Measurements from ENCODE around the gene MAU2.
A peak's percentile ranks its signal among the peaks of the same experiment; 100 is the strongest.

The MAU2 gene, protein sequence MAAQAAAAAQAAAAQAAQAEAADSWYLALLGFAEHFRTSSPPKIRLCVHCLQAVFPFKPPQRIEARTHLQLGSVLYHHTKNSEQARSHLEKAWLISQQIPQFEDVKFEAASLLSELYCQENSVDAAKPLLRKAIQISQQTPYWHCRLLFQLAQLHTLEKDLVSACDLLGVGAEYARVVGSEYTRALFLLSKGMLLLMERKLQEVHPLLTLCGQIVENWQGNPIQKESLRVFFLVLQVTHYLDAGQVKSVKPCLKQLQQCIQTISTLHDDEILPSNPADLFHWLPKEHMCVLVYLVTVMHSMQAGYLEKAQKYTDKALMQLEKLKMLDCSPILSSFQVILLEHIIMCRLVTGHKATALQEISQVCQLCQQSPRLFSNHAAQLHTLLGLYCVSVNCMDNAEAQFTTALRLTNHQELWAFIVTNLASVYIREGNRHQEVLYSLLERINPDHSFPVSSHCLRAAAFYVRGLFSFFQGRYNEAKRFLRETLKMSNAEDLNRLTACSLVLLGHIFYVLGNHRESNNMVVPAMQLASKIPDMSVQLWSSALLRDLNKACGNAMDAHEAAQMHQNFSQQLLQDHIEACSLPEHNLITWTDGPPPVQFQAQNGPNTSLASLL

DNA sequence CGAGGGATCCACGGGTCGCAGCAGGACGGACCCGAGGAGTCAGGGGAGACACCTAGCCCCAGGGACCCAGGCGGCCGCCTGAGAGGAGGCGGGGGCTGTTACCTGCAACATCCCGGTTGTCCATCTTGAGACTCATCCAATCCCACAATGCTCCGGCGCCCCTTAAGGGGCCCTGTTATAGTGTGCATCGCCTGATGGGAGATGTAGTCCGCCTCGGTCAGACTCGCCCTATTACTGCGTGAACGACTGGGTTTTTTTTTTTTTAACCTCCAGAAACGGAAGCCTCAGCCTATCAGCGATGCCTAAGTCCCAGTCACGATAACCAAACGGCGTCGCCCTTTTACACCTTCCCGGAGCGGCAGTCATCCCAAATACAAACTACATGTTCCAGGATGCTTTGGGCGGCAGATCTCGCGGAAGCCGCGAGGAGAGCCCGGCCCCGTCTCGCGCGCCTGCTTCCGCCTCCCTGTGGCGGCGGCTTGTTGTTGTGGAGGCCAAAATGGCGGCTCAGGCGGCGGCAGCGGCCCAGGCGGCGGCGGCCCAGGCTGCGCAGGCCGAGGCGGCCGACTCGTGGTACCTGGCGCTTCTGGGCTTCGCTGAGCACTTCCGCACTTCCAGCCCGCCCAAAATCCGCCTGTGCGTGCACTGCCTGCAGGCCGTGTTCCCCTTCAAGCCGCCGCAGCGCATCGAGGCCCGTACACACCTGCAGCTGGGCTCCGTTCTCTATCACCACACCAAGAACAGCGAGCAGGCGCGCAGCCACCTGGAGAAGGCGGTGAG, at the start of gene MAU2, which contains the start of gene SUGP1:
MAU2 (plus strand) TSS at position 469 of the 780 bp plus-strand sequence; CDS start at position 500, 31 bp downstream.
SUGP1 (minus strand) TSS at position 149 of the 780 bp plus-strand sequence; CDS start at position 136, 13 bp downstream.
- peak; percentile 69 to 81 (median 77) for DNase-seq (ENCODE audit: low read depth in 2 of 3, low spot score in 2 of 3)

DNA sequence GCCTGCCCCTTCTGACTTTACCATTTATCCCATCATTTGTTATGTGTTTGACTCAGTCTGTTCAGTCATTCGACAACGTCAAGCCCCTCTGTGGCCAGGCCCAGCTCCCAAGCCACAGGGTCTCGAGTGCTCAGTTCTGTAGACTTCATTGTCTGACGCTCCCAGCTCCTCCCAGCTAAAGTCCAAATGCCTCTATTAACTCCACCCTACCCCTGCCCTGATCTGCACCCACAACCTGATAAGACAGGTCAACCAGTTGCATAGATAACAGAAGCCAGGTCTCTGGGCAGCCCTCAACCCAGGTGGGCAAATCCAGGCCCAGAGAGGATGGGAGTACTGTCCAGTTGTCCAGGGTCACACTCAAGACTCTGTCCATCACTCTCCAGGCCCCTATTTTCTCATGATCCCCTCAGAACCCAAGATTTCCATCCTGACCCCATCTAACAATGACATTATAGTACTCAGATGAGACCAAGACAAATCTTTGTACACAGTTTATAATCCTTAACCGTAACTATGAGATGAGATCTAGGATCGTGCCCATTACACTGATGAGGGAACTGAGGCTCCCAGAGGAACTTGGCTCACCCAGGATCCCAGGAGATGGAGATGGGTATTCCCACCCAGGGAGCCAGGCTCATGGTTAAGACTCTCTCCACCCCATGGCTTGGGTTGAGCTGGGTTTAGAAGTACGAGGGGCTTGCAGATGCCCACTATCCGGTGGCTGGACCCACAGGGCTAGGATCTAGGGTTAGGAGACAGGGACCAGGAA, 48.6 kb upstream of the MAU2 start:
- no peak for DNase-seq (ENCODE audit: low read depth in 2 of 3, low spot score in 2 of 3)

DNA sequence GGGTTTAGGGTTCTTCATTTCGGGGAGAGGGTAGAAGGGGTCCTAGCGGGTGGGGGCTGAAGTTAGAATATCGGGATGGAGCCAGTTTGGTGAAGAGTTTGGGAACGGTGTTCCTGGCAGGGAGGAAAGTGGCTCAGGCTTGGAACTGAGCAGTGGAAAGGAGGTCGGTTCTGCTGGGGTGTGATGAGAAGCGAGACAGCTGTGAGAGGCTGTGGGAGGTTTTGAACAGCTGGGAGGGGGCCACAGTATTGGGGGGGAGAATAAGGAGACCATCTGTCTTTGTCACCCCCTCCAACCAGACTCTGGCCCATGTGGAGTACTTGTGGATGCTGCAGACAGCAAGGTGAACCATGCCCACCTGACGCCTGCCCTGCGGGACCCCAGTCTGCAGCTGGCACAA, 46.5 kb upstream of the MAU2 start:
- DNase-seq (ENCODE audit: low read depth in 2 of 3, low spot score in 2 of 3) = no peak

DNA sequence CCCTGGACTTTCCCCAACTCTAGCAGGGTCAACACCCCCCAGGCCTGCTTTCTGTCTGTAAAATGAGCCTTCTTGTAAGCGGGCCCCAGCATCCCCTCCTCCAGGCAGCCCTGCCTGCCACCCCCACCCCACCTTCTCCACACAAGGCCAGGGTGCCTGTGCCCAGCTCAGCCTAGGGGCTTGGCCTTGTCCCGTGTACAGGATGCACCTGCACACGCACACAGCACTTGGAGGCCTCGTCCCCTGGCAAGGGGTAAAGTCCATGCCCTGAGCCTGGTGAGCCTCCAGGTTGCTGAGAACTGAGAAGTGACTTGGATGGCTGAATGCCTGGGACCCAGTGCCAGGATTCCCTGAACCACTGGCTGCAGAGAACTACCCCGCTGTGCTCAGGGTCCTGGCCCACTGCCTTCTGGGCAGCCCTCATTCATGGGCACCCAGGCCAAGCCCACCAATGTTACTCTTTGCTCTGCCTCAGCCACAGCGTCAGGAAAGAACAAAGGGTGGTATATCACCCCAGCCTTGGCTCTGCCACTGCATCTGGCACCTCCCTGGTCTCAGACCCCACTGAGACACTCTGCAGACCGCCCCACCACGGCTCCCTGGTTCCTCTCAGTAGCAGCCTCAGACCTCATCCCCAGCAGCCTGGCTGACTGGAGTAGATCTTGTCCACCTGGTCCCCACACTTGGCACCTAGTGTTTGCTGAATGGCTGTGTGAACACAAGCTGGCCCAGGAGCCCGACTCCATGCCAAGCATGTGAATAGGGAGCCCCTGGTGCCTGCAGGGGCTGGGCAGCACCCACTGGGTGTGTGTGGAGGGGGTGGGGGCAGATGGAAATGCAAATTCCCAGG, 45.7 kb upstream of the MAU2 start:
- no peak for DNase-seq (ENCODE audit: low read depth in 2 of 3, low spot score in 2 of 3)

DNA sequence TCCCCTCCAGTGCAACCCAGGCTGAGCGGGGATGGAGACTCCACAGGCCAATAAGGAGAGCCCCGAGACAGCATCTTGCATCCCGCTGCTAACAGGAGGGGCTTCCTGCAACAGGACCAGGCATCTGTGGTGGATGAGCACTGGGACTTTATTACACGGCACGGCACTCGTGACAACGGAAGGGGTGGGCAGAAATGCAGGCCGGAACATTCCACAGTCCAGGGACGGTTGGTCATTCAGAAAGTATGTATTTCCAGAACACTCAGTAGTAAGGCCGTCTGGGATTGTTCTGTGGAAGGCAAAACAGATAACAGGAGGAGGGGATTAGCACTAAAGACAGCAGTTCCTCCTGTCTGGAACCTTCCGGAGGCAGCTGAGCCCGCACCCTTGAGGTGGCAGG, 44.2 kb upstream of the MAU2 start:
- no peak for DNase-seq (ENCODE audit: low read depth in 2 of 3, low spot score in 2 of 3)

DNA sequence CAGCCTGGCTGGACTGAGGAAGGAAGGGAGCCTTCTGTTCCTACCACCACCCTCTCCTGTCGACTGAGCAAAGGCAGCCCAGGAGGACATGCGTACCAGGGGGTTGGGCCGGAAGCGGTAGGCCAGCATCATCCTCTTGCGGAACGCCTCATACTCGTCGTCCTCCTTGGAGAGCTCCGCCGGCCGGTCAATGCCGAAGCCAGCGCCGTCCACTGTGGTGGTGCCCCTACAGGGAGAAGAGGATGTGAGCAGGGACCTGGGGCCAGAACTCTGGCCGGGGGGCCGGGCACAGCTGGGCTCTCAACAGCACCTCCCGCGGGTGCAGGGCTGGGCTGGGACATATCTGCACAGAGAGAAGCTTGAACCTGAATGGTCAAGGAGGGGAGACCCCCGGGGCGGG, 43.8 kb upstream of the MAU2 start:
- no peak for DNase-seq (ENCODE audit: low read depth in 2 of 3, low spot score in 2 of 3)

DNA sequence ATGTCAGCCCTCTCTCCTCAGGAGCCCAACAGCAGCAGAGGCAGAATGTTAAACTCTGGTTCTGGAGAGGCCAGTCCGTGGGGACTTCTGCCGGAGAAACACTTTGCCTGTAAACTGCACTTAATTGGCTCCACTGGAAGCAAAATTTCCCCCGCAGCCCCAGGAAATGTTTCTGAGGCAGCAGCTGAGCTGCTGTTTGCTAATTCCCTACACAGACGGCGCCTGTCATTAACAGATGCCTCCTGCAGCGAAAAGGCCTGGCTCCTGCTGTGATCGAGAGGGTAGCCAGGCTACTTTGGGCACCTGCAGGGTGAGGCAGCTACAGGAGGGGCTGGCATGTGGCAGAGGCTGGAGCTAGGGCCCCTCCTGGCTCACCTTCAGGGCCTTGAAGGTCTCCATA, 42.3 kb upstream of the MAU2 start:
- DNase-seq (ENCODE audit: low read depth in 2 of 3, low spot score in 2 of 3) = no peak

DNA sequence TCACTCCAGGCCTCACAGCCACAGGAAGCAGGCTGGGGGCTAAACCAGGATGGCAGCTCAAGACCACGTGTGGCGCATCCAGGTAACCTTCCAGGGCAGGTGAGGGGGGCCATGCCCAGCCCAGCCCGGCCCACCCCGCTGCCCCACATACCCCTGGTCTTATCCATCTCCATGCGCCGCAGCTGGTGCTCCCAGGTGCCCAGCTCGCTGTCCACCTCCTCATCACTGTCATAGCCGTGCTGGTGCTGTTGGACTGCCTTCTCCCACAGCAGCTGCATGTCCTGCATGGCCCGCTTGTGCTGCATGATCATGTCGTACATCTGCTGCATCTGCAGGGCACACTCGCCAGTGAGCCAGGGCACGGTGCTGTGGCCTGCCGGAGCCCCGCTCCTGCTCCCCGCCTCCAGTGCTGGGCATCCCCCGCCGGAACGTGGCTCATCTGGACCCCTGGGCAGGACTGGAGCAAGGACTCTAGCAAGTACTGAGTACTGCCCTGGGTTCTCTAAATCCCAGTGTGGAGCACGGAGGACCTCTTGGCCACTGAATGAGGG, 41.5 kb upstream of the MAU2 start:
- no peak for DNase-seq (ENCODE audit: low read depth in 2 of 3, low spot score in 2 of 3)

DNA sequence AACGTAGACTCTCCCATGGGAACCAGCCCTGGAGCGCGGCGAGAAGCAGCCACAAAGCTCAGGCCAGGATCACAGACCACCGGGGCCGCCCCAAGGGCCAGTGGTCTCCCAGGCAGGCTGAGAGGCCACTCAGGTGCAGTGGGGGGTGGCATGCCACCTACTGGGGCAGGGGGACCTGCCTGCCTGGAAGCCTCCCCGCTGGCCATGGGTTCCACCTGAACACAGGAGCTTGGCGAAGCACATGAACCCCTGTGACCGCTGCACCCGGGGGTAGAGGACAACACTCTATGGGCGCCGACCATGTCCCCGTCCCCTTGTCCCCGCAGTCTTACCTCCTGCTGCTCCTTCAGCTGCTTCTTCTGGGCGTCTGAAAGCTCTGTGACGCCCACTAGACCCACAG, 40.8 kb upstream of the MAU2 start:
- no peak for DNase-seq (ENCODE audit: low read depth in 2 of 3, low spot score in 2 of 3)

DNA sequence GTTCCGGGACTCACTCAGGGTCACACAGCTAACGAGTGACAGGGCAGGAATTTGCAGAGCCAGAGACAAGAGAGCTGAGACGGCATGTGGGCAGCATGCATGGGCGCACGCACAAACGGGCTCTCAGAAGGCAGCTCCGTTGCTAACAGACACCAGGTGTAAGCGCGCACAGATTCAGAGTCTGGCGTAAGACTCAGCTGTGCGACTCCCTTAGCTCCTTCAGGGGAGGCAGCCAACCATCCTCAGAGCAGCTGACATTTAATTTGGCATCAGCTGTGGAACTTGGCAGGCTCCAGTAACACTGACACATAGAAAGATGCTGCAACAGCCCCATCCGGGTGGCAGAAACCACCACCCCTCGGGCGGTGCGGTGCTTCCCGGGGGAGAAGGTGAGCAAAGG, 40.1 kb upstream of the MAU2 start:
- no peak for DNase-seq (ENCODE audit: low read depth in 2 of 3, low spot score in 2 of 3)

DNA sequence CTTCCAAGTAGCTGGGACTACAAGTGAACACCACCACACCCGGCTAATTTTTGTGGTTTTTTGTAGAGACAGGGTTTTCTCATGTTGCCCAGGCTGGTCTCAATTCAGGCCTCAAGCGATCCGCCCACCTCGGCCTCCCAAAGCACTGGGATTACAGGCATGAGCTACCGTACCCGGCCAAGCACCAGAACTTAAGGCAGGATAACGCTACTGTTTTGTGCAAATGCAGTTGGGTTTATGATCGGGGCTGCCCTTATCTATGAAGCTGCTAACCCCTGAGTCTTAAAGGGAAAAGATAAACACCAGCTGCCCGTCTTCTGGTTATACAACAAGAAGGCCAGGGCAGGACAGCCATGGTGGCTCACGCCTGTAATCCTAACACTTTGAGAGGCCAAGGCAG, 34.9 kb upstream of the MAU2 start:
- DNase-seq (ENCODE audit: low read depth in 2 of 3, low spot score in 2 of 3) = no peak

DNA sequence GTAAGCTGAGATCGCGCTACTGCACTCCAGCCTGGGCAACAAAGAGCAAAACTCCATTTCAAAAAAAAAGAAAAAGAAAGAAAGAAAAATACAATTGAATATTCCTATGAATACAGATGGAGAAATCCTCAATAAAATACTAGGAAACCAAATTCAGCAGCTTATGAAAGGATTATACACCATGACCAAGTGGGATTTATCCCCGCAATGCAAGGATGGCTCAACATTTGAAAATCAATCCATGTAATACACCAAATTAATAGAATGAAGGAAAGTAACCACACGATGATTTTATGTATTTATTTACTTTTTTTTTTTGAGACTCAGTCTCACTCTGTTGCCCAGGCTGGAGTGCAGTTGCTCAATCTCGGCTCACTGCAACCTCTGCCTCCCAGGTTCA, 28.0 kb upstream of the MAU2 start:
- no peak for DNase-seq (ENCODE audit: low read depth in 2 of 3, low spot score in 2 of 3)

DNA sequence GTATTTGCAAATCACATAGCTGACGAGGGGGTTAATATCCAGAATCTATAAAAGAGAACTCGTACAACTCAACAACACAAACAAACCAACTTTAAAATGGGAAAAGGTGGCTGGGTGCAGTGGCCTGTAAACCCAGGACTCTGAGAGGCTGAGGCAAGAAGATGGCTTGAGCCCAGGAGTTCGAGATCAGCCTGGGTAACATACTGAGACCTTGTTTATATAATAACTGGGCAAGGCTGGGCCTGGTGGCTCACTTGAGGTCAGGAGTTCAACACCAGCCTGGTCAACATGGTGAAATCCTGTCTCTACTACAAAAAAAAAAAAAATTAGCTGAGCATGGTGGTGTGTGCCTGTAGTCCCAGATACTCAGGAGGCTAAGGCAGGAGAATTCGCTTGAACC, 25.7 kb upstream of the MAU2 start:
- no peak for DNase-seq (ENCODE audit: low read depth in 2 of 3, low spot score in 2 of 3)

DNA sequence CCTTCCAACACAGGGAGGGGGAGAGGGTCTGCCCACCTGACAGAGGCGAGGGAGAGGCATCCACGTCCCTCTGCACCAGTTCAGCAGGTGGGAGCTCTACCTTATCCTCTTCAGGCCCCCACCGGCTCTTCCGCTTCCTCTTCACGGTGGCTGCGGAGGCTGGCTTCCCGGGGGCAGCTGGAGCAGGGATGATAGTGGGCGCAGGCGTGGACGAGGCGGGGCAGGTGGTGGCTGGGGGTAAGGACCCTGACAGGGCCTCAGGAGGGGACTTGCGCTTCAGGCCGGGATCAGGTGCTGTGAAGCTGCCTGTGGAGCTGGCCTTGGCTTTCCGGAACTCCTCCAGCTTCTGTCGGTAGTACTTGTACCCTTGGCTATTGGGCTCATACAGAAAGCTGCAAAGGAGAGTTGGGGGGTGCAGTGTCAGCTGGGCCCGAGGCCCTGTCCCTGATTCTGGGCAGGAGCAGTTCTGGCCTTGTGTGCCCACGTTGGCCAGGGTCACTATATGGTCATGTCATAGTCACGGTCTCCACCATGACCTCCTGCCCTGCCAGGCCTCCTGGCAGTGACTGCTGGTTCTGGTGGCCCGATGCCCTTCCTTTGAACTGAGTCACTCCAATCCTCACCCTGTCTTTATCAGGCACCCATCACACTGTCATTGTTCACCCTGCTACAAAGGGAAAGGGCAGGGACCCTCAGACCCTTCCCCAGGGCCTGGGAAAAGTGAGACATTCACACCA, 23.5 kb upstream of the MAU2 start:
- DNase-seq (ENCODE audit: low read depth in 2 of 3, low spot score in 2 of 3) = no peak

DNA sequence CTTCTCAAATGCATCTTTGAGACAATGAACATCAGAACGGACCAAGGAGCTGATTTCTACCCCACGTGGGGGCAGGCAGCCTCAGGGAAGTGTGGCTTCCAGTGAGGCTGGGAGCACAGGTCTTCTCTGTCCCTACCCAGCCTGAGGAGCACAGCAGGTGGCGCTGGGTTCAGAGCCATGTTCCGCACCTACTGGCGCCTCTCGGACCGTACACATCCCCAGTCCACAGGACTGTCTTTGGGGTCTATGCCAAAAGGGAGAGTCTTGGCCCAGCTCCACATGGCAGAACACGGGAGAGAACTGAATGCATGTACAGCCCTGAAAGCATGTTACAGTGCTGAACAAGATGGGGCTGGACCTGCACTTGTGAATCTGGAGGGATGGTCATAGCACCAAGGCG, 22.9 kb upstream of the MAU2 start:
- DNase-seq (ENCODE audit: low read depth in 2 of 3, low spot score in 2 of 3) = no peak

DNA sequence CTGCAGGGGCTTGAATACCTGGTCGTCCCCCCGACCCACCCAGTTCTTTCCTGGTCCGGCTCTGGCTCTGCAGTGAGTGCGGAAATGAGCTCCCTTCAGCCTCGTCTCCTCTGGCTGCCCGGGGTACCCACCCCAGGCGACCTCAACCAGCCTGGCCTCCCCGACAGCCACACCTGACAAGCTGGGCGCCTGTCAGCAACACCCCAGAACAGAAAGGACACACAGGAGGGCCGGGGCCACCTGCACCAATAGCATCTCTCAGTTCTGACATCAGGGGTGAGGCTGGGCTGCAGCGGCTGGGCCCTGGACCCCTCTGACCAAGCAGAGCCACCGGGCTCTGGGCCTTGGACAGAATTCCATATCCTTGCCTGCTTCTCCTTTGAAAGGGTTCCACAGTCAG, 20.0 kb upstream of the MAU2 start:
- DNase-seq (ENCODE audit: low read depth in 2 of 3, low spot score in 2 of 3) = no peak

DNA sequence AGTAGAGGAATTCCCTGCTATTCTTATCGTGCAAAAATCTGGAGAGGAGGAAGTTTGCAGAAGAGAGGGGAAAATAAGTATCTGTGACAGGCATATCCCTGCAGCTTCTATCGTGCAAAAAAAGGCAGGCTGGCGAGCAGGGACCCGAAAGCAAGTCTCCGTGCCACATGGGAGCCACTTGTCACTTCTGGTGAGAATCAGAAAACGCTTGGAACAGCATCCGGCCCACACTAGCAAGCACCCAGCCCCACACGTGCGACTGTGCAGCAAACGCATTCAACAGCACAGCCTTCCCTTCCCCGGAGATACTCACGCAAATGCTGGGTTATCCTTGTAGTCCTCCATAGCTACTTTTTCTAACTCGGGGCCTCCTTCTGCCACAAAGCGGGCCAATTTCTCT, 17.2 kb upstream of the MAU2 start:
- no peak for DNase-seq (ENCODE audit: low read depth in 2 of 3, low spot score in 2 of 3)

DNA sequence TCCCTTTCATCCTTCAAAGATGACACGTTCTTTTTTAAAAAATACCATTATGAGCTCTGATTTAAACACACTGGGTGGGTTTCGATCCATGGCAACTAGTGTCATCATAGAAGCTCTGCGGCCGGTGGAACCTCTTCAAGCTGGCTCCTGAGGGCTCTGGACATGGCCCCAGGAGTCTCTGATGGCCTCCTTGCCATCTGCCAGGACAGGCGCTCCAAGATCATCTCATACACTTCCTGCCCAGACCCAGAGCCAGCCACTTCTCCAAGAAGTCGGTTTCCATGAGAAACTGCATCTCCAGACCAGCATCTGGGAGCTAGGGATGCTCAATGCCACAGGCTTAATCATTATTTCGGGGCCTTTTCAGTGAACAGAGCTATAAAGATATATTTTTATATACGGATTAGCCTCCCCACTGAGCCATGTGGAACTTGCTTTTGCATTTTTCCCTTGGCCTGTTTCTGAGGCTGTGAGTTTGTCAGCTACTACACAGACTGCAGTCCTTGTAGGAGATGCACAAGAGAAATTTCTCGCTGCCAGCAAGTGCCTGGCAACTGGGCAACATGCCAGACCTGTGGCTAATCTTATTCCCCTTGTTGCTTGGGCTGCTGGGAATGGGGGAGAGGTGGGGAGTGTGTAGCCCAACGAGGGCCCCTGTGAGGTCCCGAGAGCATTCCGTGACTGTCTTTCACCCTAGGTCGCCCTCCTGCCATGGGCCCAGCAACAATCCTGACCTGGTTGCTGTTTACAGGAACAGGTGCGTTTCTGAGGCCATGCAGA, 16.3 kb upstream of the MAU2 start:
- no peak for DNase-seq (ENCODE audit: low read depth in 2 of 3, low spot score in 2 of 3)

DNA sequence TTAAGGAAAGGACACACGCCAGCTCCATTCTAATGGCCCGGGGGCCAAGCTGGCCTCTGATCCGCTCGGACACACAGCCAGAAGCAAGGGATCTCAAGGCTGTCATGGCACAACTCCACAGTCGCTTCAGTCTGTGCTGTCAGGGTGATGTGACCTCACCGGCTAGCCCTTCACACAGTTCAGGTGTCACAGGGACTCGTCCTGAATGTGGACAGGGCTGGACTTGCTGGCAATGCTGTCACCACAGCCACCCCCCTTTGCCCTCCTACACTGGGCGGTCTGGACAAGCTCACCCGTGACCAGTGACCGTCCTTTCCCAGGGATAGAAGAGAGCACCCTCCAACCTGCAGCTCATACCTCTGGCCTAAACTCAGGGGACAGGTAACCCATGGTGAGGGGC, 15.6 kb upstream of the MAU2 start:
- no peak for DNase-seq (ENCODE audit: low read depth in 2 of 3, low spot score in 2 of 3)

Measured in activated CD8-positive, alpha-beta memory T cell treated with anti-CD3 and anti-CD28 coated beads for 48 hours (primary cell).